Astrocyte of the cerebellum (primary cell): ENCODE data around the gene SELP.

ENCODE experiments used
- DNase-seq: peaks from one replicate; pipeline ENCODE4 v3.0.0-alpha.2; 2011; ENCODE audit warnings: low read depth
- H3K4me3 ChIP-seq: 2 replicates; pipeline ENCODE4 v1.5.1; 2011; ENCODE audit warnings: mild to moderate bottlenecking, low read depth, low read length, moderate library complexity
- CTCF ChIP-seq: IDR thresholded peaks from 2 replicates; pipeline ENCODE4 v1.5.1; 2012; ENCODE audit warnings: low read length, low read depth, moderate library complexity, mild to moderate bottlenecking; ENCODE audit errors: missing control alignments
- in situ Hi-C: cut with HindIII; loops from 2 replicates; pipeline ENCODE4 v1.10.0; 2017; ENCODE audit warnings: low sequenced_read_pairs

SELP gene

GRCh38 chr1:169570172-169570574 is 59.8 kb downstream of the SELP start:
- no peak for TF ChIP-seq CTCF
- DNase-seq = no peak
- in situ Hi-C loops = no loop called here
- no peak overlapping the region for H3K4me3 ChIP-seq

DNA sequence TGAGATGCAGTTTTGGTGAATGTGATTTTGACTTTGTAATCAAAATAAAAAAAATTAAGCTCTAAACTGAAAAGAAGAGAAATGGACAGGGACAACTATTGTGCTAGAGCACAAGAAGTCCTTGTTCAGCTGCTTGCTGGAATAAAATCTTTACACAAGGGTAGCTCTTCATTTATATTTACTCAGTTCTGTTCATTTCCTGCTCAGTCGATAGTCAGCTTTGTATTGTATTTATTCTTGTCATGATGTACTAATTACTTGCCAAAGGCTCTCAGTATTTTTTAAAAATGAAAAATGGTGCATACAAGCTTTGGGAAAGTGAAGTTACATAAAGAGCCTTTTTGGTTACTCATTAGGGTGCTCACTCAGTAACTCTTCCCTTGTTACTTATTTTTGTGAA is 61.4 kb downstream of the SELP start:
- DNase-seq = no peak
- TF ChIP-seq CTCF = no peak
- no peak overlapping the region for H3K4me3 ChIP-seq
- in situ Hi-C loops = no loop called here

DNA sequence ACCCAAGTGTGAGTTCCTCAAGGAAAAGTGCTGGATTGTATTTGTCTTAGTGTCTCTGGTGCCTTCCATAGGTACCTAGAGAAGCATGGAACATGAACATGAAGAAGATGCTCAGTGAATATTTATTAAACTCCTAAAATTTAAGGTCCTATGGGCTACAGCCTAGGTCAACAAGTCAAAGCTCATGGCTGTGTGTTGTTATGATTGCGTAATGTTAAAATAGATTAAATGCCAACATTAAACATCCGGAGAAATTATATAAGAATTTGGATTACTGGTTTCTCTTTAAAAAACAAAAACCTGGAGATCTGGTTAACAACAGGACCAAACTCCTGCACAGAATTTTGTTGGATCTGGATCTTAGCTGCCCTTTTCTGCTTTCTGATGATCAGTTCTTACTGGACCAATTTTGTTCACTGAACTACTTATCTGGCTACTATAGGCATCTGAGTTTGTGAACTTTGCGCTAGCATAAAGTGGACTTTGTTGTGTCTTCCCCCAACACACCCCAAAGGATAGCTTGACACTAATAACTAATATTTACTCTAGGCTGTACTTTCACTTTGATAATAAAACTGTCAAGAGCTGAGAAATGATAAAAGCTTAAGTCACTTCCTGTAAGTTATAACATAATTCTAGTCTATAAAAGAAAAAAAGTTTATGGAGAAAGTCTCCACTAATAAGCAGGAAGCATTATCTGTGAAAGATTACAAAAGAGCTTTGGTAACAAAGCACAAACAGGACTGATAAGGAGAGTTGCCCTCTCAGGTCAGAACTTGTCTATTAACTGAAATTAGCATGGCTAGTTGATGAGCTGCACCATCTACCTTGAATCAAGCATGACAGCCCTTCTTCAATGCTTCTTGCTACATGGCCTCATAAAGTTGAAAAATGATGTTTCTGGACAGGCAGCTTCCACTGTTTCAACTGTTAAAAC is 64.3 kb downstream of the SELP start:
- TF ChIP-seq CTCF = no peak
- no peak overlapping the region for H3K4me3 ChIP-seq
- in situ Hi-C loops = no loop called here
- DNase-seq = no peak

- no peak for DNase-seq
- in situ Hi-C loops = loop anchor here (5.0 kb wide), 1 partner anchor 36 kb away; no protein-coding TSS in a partner anchor
- no peak overlapping the region for H3K4me3 ChIP-seq
- TF ChIP-seq CTCF = no peak
Measured at GRCh38 chr1:169563650-169564049, 66.3 kb downstream of the SELP start.

GRCh38 chr1:169563019-169563615 is 66.8 kb downstream of the SELP start:
- DNase-seq = no peak
- no peak overlapping the region for H3K4me3 ChIP-seq
- in situ Hi-C loops = loop anchor here (5.0 kb wide), 1 partner anchor 36 kb away; no protein-coding TSS in a partner anchor
- no peak for TF ChIP-seq CTCF

DNA sequence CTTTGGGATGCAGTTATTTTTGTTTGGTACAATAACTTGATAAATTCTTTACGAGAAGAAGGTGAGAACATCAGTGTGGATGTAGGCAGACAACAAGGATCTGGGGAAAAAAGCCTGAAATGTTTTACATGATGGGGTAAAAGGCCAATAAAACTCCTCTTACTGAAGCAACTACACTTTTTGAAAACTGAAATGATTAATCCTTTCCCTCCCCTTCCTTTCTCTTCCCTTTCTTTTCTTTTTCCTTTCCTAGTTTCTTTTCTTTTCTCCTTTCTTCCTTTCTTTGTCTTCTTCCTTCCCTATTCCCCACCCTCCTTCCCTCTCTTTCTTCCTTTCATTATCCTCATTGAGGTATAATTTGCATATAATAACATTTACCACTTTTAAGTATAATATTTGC is 68.2 kb downstream of the SELP start:
- DNase-seq = no peak
- no peak for TF ChIP-seq CTCF
- no peak overlapping the region for H3K4me3 ChIP-seq
- in situ Hi-C loops = loop anchor here (5.0 kb wide), 1 partner anchor 34 kb away; no protein-coding TSS in a partner anchor
